NCI-H1417 treated with DMSO at 0.1 percent for 48 hours (cell line): Measurements from ENCODE around the gene GABRG3.
"Not testable (repeated sequence)": the region's sequence is repeated elsewhere in the genome, so short reads cannot be mapped to it uniquely, and the experiment has no call there.

ENCODE experiments used
- DNase-seq: peaks from one replicate; lab custom pipeline; 2025; lab: John Stamatoyannopoulos, UW

Gene GABRG3

DNA sequence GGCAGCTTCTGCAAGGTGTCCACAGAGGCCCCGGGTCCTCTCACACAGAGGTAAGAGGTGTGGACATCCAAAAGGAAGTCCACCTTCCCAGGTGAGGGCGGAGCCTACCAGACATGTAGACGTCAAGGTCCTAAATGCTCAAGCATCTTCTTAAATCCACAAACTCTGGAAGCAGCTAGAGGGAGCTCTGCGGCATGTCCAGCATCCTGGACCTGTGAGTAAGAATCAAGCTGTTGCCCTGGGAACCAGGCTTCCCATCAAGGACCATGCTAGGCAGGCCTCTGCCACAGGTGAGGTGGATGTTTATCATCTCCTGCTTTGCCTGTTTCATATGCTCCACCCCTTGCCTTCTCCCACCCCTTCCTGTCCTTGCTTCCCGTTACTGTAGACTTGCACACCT, 368.2 kb downstream of the GABRG3 start:
- DNase-seq: no peak

DNA sequence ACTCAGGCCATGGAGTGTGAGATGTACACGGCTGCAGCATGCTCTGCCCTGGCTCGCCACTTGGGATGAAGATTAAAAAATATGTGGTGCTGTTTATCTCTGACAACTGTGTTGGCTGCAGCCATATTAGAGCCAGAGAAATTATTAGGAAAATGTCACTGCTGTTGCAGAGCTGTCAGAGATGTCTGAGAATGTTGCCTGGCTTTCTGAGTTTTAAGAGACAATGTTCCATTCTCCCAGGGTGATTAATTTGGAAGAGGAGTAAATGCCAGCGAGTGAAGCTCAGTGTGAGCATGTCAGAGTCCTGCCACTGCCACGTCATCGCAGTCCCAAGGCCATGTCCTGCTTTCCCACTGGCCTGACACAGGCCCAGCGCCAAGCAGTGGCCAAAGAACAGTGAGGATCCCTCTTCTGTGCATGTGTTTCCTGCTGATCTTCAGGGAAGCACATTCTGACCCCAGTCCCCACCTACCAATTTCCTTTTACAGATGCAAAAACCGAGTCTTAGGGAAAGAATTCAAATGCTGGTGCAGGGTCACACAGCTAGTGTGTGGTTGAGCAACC, 370.9 kb downstream of the GABRG3 start:
- no peak for DNase-seq

DNA sequence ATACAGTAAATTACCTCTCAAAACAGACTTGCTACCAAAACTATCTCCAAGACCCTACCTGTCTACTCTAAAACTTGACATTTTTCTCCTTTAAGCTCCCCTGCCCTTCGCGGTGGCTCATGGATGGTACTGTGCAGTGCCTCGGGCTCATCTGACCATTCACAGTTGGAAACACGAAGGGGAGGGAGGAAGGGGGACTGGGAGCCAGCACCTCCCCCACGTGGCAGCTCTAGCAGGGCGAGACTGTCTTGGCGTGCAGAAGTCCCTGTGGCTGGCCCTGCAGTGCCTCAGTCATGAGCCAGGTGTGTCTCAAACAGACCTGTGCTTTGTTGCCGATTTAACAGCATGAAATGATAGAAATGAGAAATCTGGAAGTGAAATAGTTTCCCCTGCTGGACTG, 372.0 kb downstream of the GABRG3 start:
- DNase-seq: peak; percentile 67

DNA sequence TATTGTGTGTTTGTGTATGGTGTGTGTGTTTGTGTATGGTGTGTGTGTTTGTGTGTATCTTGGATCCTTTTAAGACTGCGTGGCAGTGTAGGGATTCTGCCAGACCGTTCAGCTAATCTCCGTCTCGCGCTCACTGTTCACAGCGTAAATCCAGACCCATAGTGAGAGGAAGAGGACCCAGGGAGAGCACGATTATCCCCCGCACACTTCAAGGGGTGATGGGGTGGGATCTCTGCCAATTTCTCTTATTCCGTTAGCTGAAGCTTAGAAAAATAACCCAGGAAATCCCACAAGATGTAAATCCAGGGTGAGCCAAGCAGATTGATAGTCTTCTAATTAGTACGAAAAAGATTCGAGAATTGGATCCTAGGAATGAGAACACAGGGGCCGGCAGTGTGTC, 381.2 kb downstream of the GABRG3 start:
- no peak for DNase-seq

DNA sequence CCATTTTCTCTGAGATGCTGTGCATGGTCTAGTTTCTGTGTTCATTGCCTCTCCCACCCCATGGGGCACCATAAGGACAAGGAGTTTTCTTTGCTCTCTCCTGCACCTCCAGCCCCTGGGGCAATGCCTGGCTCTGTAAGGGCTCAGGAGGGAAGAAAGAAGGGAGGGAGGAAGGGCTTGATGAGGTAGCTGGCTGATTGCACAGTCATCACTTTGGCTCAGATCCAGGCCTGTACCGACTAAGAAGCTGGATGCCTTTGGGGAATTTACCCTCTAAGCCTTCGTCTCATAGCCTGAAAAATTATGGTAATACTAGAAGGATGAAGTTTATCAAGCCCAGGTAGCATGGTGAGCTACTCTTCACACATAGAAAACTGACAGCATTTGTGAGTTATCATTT, 382.9 kb downstream of the GABRG3 start:
- no peak for DNase-seq

DNA sequence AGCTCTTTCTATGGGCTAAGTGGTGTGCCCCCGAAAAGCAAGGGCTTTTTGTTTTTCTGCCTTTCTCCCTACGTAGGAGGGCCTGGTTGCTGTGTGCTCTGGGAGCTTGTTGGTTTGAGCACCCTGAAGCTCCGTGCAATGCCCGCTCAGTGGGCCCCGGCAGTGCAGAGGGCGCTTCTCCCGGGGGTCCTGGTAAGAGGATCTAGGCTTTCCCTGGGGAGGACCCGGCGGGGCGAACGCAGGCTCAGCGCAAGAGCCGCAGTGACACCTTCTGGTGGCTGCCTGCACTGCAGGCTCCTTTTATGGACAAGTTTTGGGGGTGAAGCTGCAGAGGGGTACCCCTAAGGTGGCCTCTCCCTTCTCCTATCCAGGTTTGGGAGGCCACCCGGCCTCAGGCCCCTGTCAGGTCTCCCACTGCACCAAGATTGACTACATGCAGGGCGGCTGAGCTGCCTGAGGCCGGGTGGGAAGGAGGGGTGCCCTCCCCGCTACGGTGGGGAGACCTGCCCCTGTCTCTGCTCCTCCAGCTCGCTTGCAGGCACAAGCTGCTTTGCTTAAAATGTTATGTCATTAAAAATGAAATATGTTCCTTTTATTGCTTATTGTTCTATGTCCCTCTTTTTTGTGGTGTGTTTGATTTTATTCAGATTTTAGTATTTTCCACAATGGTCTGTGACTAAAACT, 387.9 kb downstream of the GABRG3 start:
- DNase-seq: no peak

DNA sequence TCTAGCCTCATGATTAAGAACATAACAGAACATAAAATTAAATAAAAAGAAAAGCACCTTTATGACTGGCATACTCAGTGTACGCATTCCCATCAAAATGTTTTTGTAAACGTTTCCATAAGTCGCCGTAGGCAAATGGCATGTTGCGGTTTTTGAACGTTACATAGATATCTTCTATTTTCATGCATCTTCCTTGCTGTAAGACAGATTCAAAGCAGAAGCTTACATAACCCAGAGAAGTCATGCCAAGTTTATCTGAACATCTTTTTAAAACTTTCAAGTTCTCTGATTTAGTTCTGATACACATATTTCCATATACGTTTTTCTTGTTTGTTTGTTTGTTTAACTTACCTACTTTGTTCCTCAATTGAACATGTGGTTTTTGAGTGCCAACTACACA, 388.6 kb downstream of the GABRG3 start:
- DNase-seq: no peak

DNA sequence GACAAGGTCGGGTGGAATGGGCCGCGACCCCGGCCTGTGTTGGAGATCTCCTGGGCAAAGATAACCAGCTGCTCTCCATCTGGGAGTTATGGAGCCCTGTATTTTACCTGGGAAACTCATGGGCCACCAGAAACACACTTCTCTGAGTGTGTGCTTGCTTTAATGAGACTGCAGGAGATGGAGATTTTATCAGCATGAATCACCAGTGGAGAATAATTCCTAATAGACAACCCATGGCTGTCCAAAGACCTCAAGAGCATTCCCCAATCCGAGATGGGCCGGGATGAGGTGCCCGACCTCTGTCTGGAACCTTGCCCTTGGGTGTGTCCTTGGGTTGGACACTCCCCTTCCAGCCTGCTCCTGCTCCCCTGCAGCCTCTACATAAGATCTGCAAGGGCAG, 389.3 kb downstream of the GABRG3 start:
- no peak for DNase-seq

DNA sequence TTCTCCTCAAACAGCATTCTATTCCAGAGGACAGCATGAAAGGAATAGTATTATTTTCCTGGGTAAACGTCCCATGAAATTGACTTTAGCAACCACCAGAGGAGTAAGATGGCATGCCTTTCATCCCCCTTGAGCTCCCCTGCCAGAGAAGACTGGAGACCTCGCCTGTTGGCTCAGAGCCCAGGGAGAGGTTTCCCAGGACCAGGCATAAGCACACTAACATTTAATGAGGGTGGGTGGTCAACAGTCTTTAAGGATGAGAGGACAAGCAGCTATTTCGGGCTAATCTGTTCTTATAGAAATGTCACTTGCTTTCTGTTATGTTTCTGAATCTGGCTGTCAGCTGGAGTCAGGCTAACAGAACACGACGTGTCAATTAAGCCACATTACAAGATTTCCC, 390.5 kb downstream of the GABRG3 start:
- DNase-seq: no peak

DNA sequence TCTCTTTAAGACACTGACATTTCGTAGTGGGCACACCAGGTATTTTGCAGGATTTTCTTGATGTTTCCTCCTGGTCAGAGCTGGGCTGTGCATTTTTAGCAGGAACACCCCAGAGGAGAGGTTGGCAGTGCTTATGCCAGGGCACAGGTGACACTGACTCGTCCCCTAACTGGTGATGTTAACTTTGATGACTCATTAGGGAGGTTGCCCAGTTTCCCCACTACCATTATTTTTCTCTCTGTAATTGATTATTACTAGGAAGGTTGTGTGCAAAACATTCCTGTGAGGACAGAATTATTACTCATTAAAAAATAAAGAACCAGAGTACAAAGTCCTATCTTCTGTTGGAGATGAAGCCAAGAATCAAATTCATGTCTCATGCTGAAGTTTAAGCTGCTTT, 394.5 kb downstream of the GABRG3 start:
- no peak for DNase-seq

DNA sequence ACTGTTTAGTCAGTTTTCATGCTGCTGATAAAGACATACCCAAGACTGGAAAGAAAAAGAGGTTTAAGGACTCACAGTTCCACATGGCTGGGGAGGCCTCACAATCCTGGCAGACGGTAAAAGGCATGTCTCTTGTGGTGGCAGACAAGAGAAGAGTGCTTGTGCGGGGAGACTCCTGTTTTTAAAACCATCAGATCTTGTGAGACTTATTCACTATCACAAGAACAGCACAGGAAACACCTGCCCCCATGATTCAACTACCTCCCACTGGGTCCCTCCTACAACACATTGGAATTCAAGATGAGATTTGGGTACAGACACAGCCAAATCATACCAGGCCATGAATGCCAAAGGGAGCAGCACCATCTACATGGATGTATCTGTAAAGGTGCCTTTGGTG, 406.4 kb downstream of the GABRG3 start:
- DNase-seq: not testable (repeated sequence)

DNA sequence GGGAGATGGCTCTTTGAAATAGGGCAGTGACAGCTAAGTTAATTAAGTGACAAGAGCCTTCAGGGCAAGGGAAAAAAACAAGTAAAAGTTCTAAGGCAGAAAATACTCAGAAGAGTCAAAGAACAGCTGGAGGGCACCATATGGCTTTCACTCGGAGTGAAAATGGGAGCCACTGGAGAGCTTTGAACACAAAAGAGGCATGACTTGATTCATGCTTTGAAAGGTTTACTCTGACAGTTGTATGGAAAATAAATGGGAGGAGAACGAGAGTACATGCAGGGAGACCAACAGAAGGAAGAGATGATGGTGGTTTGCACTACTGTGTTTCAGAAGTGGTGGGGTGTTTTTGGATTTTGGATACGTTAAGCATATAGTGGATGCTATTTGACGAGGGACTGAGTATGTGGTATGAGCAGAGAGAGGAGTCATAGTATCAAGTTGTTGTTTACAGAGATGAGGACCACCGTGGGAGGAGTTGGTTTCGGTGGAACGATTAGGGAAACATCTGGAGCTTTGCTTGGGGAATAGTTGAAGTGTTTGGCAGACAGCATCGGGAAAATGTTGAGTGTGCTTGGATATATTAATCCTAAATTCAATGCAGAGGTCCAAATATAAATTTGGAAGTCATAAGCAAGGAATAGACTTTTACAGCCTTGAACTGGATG, 411.5 kb downstream of the GABRG3 start:
- DNase-seq: no peak

DNA sequence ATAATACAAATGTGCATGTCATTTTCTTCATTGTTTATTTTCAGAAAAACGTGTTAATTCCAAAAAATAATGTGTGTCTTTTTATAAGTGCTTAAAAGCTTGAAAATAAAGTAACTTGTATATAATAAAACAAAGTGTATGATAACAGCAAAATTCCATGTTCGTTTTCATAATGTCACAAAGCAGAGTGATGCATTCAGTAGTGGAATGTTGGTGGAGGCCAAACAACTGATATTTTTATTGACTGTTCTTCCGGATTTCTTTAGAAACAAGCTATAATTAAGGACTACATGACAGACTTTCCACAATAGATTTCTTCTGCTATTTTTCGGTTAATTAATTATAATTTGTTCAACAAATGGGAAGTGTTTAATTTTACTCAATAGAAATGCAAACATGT, 412.7 kb downstream of the GABRG3 start:
- DNase-seq: no peak

DNA sequence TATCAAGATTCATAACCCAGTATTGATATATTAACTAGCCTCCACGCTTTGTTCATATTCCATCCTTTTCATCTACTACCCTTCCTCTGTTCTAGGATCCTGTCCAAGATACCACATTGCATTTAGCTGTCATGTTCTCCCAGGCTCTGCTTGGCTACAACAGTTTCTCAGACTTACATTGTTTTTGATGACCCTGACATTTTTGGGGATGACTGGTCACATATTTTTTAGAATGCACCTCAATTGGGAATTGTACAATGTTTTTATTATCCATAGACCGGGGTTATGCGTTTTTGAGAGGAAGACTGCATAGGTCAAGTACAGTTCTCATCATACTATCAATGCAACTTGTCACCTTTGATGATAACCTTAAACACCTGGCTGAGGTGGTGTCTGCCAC, 421.2 kb downstream of the GABRG3 start:
- DNase-seq: no peak

DNA sequence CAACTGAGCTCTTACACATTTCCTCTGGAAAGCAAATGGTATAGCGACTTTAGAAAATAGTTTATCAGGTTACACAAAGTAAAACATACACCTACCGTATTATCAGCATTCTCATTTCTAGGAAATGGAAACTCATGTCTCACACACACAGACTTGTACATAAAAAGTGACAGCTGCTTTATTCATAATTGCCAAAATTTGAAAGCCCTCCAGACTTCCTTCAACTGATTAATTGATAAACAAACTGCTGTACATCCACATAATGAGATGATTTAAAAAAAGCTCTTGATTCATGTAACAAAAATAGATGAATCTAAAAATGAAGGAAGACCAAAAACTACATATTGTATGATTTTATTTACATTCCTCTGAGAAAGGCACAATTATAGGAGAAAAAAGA, 425.5 kb downstream of the GABRG3 start:
- no peak for DNase-seq

DNA sequence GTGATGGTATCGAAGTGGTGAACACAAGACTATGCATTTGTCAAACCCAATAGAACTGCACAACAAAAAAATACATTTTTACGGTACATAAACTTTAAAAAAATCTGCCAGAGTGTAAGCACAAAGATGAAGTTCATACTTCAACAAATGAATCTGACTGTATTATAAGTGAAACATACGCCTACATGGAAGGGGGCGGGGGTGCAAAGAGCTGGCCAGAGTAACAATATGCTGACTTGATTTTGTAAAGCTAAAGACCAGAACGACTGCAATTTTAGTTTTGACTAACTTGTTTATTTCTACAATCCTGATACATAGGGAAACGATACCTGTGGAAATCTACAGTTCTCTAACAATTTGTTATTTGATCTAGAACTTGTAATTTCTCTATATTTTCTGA, 426.0 kb downstream of the GABRG3 start:
- DNase-seq: no peak

DNA sequence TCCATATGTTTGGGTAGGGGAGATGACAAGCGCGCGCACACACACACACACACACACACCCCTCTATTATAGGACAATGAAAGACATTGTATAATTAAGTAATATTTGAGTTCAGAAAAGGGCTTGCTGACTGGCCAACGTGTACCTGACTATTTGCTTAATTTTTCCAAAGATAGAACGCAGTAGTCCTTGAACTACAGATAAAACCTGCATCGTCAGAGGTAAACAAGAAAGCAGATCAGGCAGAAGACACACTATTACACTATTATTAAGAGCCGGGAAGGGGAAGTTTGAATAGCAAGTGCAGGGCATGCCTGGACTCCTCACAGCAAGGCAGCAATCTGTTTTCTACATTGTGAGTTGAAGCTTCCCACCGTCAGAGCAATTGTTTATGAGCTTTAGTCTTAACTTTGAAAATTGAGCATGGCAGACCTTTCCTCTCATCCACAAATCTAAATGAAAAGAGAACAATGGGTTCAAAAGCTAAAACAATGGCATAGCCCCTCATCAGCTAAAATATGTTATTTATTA, 427.7 kb downstream of the GABRG3 start:
- DNase-seq: peak; percentile 43

DNA sequence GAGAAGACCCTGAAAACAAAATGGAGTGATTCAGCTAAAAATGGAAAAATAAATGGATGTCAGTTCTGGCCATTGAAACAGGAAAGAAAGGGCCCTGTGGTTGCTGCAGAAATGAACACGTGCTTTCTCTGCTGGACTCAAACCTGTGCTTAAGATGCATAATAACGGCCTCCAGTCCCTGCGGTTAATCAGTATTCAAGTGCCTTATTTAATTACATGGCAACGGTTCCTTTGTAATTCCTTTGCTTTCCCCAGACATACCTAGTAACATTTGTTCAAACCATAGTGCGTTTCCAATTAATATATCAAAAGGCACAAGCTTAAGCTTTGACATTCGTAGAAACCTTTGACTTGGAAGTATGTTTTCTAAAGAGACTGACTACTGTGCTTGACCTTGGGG, 428.3 kb downstream of the GABRG3 start:
- peak; percentile 95 for DNase-seq

DNA sequence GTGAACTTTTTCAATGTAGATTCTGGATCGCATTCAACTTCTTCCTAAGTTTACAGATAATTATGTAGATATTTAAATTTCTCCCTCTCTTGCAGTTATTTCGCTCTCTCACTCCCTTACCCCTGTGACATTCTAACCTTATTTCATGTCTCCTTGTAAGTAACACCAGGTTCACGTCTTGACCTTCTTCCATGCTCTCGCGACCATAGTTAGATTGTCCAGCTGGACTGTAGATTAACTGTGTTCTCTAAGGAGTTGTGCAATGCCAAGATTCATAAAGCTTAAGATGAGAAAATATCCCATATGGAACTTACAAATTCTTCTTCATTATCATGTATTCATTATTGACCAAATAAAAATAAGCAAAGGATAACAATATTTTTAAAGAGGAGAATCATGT, 430.5 kb downstream of the GABRG3 start:
- DNase-seq: no peak

DNA sequence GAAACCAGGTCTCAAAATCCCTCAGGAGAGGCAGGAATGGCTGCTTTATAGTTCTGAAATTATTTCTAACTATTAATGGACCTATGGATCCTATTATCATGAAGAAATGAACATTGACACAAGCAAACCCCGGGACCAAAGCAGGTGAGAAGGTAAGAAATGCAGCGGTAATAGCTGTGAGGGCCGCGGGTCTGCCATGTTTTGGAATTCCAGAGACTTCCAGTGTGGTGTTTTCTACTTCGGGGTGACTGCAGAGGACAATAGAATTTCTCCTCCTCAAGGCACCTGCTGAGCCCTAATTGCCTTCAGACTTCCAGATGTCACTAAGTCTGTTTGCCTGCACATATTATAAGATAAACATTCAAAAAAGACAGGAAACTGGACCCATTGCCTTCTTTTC, 437.4 kb downstream of the GABRG3 start:
- no peak for DNase-seq

DNA sequence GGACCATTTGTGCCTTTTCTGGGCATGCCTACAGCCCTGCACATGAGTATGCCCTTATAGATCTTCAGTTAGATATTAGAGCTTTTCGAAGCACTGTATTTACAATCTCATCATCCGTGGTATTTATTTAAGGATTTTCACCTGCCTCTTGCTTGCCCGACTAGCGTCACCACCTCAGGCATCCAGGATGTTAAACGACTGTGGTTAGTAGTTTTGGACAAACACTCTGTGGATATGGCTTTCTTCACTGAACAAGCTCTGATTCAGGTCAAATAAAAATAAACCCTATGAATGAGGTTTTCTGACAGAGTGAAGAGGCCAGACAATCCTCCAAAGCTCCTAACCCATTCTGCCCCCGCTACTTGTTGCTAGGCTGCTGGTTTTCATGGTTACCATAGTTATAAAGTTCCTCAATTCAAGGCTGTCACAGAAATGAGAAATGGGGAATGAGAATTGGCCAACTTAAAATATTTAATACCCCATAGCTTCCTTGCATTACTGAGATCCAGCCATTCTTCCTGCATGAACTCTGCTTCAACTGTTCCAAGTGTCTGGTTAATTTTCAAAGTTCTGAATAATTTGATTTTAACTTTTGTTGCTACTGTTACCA, 440.1 kb downstream of the GABRG3 start:
- DNase-seq: no peak

DNA sequence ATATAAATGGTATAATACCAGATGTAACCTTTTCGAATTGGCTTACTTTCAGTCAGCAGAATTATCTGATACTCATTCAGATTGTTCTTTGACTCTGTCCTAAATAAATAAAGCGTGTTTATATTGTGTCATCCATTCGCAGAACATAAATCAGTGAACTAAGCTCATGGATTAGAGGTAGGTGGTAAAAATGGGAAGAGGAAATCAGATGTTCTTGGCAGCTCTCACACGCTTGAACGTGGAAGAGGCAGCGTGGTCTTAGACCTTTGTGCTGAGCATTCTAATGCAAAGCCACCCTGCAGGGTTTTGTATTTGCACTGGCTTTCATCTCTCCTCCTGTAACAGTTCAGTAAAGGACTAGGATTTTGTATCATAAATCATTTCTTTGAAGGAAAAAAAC, 441.4 kb downstream of the GABRG3 start:
- peak; percentile 23 for DNase-seq
